GM23248 (cell line): ENCODE data around the gene CIAPIN1.

Source experiments
- EZH2 ChIP-seq: fragments of 200-600 bp; sonication (generic); IDR thresholded peaks from 2 replicates; pipeline ENCODE4 v1.6.1; 2018; ENCODE audit warnings: antibody characterized with exemption, mild to moderate bottlenecking; ENCODE audit not compliant: insufficient read depth, poor library complexity, severe bottlenecking
- EZH2phosphoT487 ChIP-seq: fragments of 200-600 bp; sonication (generic); IDR thresholded peaks from 2 replicates; pipeline ENCODE4 v1.6.1; 2018; ENCODE audit warnings: antibody characterized with exemption, moderate library complexity, mild to moderate bottlenecking, low read depth; ENCODE audit not compliant: insufficient read depth

GRCh38 chr16:57389087-57389468, 58.1 kb downstream of the CIAPIN1 start:
- TF ChIP-seq EZH2 (no peak), EZH2phosphoT487 (no peak)
